ENCODE measurements around the gene ANO7. TPM values are rescaled to one million over a fixed set of nuclear protein-coding genes. Genes with fewer than 3 reads are reported as not detected.

ANO7 gene
- total RNA-seq, 6 donors from 2014 or later = 0.30 to 1.3 (median 1.1) TPM

GRCh38 chr2:241157841-241158545, 30.5 kb upstream of the ANO7 start:
- Histone ChIP-seq H3K27ac (no peak overlapping the region), H3K27me3 (no peaks in the 10 kb centered on the region), H3K4me3 (no peak overlapping the region), H3K36me3 (peaks cover 17 to 54% (median 37%) of the 10 kb centered on the region in 4 donors), H3K9me3 (no peaks in the 10 kb centered on the region), H3K4me1 (peaks cover 7 to 15% (median 11%) of the 10 kb centered on the region in 4 donors)
- ATAC-seq (ENCODE audit: low FRiP score in 2 of 2) (no peak), DNase-seq (no peak)
- TF ChIP-seq CTCF (IDR thresholded peaks at IDR 0.05) (no peak), EP300 (IDR thresholded peaks at IDR 0.05) (no peak), POLR2A (IDR thresholded peaks at IDR 0.05) (no peak), POLR2AphosphoS5 (IDR thresholded peaks at IDR 0.05) (no peak)
- 95% methylated on average over 9 of the region's 9 CpGs for WGBS, 2 donors

- TF ChIP-seq POLR2A (IDR thresholded peaks at IDR 0.05) (no peak), CTCF (IDR thresholded peaks at IDR 0.05) (no peak), POLR2AphosphoS5 (IDR thresholded peaks at IDR 0.05) (no peak), EP300 (IDR thresholded peaks at IDR 0.05) (no peak)
- peaks cover 15 to 56% (median 42%) of the 10 kb centered on the region in 4 donors for H3K36me3 ChIP-seq
- no peak overlapping the region for H3K27ac ChIP-seq
- no peaks in the 10 kb centered on the region for H3K9me3 ChIP-seq
- H3K4me3 ChIP-seq = no peak overlapping the region
- H3K27me3 ChIP-seq = no peaks in the 10 kb centered on the region
- ATAC-seq (ENCODE audit: low FRiP score in 2 of 2) = no peak
- 92 to 96% methylated on average over 4 to 8 of the region's 8 CpGs for WGBS, 2 donors
- H3K4me1 ChIP-seq = peaks cover 7 to 15% (median 11%) of the 10 kb centered on the region in 4 donors
- no peak for DNase-seq
Observed at GRCh38 chr2:241158546-241158900, 30.0 kb upstream of the ANO7 start.

- Histone ChIP-seq H3K27ac (no peak overlapping the region), H3K4me3 (no peak overlapping the region), H3K9me3 (no peaks in the 10 kb centered on the region), H3K27me3 (no peaks in the 10 kb centered on the region), H3K36me3 (peaks cover 16 to 60% (median 47%) of the 10 kb centered on the region in 4 donors), H3K4me1 (peaks cover 7 to 15% (median 11%) of the 10 kb centered on the region in 4 donors)
- 95 to 96% methylated on average over 5 of the region's 5 CpGs for whole genome bisulfite sequencing, 2 donors
- no peak for TF ChIP-seq POLR2AphosphoS5 (IDR thresholded peaks at IDR 0.05)
- TF ChIP-seq EP300 (IDR thresholded peaks at IDR 0.05) = no peak
- TF ChIP-seq CTCF (IDR thresholded peaks at IDR 0.05) = no peak
- no peak for TF ChIP-seq POLR2A (IDR thresholded peaks at IDR 0.05)
- DNase-seq (no peak), ATAC-seq (ENCODE audit: low FRiP score in 2 of 2) (no peak)
Observed at GRCh38 chr2:241159116-241159515, 29.4 kb upstream of the ANO7 start.

GRCh38 chr2:241160318-241160717, 28.2 kb upstream of the ANO7 start:
- 96% methylated on average over 7 of the region's 7 CpGs for WGBS, 2 donors
- H3K9me3 ChIP-seq = no peaks in the 10 kb centered on the region
- TF ChIP-seq POLR2A (IDR thresholded peaks at IDR 0.05) (no peak), CTCF (IDR thresholded peaks at IDR 0.05) (no peak), EP300 (IDR thresholded peaks at IDR 0.05) (no peak), POLR2AphosphoS5 (IDR thresholded peaks at IDR 0.05) (no peak)
- ATAC-seq (ENCODE audit: low FRiP score in 2 of 2) (no peak), DNase-seq (no peak)
- H3K4me3 ChIP-seq = no peak overlapping the region
- peaks cover 7 to 15% (median 11%) of the 10 kb centered on the region in 4 donors for H3K4me1 ChIP-seq
- H3K27me3 ChIP-seq = no peaks in the 10 kb centered on the region
- H3K27ac ChIP-seq = no peak overlapping the region
- H3K36me3 ChIP-seq = peaks cover 20 to 67% (median 53%) of the 10 kb centered on the region in 4 donors
